H1 (cell line): Measurements from ENCODE around the gene ZNF281. TPM values are rescaled to one million over a fixed set of nuclear protein-coding genes. Genes with fewer than 3 reads are reported as not detected.

Experiments used
- CHD7 ChIP-seq: fragments of 300-600 bp; sonication (generic); IDR thresholded peaks from 2 replicates; pipeline ENCODE4 v1.7.1; 2012; ENCODE audit warnings: low read length, moderate library complexity, mild to moderate bottlenecking, inconsistent platforms; ENCODE audit not compliant: insufficient replicate concordance
- polyA plus RNA-seq, 7 experiments: library from polyadenylated mRNA; depleted of rRNA in 3 of 7; stranded (reverse) in 5 of 7; unstranded in 2 of 7; fragments of >200 nt in 5 of 7; fragments of 200-250 nt in 2 of 7; gene quantifications; 1 replicate in 5 of 7; 2 replicates in 1 of 7; 4 replicates in 1 of 7; pipeline versions ENCODE4 v1.2.1 to v1.2.3, GENCODE V29; 2011 to 2013; ENCODE audit warnings: missing spikeins in 2 of 7, mixed read lengths in 2 of 7
- total RNA-seq: library from RNA; stranded (reverse); fragmentation: NEBNext Ultra II Directional; extraction: Animal tissue kit (Norgen Biotek cat#: 25700); gene quantifications from 2 replicates; pipeline ENCODE4 v1.2.1, GENCODE V29; 2021

ZNF281 gene
- total and polyA plus RNA-seq, 2 of the 8 experiments (the other 6 are each of a cell fraction or from before 2014, with no cell fraction given): 19.5 to 61.4 TPM

GRCh38 chr1:200442023-200442422, 32.2 kb upstream of the ZNF281 start (continued):
- TF ChIP-seq CHD7: no peak
